Transverse colon (tissue), 4 donors: Measurements from ENCODE around the gene PUS7.

Source experiments
- EP300 ChIP-seq: sonication (generic); formaldehyde crosslinking; IDR thresholded peaks from one replicate; pipeline ENCODE4 v1.6.1; 2017; ENCODE audit warnings: antibody characterized with exemption, low read depth
- POLR2A ChIP-seq: fragments of 450-650 bp; IDR thresholded peaks from one replicate; pipeline ENCODE4 v1.6.1; 2016; ENCODE audit warnings: antibody characterized with exemption, mild to moderate bottlenecking, moderate library complexity
- POLR2AphosphoS5 ChIP-seq, 3 donors: sonication (generic); formaldehyde crosslinking; IDR thresholded peaks; one replicate each; pipeline ENCODE4 v1.6.1; 2016; ENCODE audit warnings: antibody characterized with exemption in 3 of 3
- TF ChIP-seq, protein P1 (sequence below), 5 experiments: fragments of 200-600 bp in 3 of 5; fragments of 450-650 bp in 2 of 5; sonication (generic) in 3 of 5; IDR thresholded peaks; 1 replicate in 2 of 5; 2 replicates in 3 of 5; pipeline ENCODE4 v1.5.1; 2016 to 2017; ENCODE audit warnings: antibody characterized with exemption in 5 of 5, inconsistent platforms in 3 of 5, mild to moderate bottlenecking in 2 of 5, moderate library complexity in 1 of 5

DNA sequence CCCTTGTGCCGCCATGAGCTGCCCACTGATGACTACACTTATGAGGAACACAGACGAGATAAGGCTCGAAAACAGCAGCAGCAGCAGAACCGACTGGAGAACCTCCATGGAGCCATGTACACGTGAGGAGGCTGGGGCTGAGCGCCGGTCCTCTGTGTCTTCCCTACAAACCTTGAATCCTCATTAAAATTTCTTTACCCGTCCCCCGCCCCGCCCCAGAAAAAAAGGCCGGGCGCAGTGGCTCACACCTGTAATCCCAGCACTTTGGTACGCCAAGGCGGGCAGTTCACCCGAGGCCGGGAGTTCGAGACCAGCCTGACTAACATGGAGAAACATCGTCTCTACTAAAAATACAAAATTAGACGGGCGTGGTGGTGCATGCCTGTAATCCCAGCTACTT is 8.5 kb upstream of the PUS7 start:
- TF ChIP-seq, protein P1, sequence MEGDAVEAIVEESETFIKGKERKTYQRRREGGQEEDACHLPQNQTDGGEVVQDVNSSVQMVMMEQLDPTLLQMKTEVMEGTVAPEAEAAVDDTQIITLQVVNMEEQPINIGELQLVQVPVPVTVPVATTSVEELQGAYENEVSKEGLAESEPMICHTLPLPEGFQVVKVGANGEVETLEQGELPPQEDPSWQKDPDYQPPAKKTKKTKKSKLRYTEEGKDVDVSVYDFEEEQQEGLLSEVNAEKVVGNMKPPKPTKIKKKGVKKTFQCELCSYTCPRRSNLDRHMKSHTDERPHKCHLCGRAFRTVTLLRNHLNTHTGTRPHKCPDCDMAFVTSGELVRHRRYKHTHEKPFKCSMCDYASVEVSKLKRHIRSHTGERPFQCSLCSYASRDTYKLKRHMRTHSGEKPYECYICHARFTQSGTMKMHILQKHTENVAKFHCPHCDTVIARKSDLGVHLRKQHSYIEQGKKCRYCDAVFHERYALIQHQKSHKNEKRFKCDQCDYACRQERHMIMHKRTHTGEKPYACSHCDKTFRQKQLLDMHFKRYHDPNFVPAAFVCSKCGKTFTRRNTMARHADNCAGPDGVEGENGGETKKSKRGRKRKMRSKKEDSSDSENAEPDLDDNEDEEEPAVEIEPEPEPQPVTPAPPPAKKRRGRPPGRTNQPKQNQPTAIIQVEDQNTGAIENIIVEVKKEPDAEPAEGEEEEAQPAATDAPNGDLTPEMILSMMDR (IDR thresholded peaks at IDR 0.05), result no peak
- TF ChIP-seq POLR2A (no peak), POLR2AphosphoS5 (IDR thresholded peaks at IDR 0.05) (no peak), EP300 (no peak)
